Measurements from ENCODE around the gene KMT2C. TPM values are rescaled to one million over a fixed set of nuclear protein-coding genes. Genes with fewer than 3 reads are reported as not detected.
A peak's percentile ranks its signal among the peaks of the same experiment; 100 is the strongest.

Gene KMT2C
- total RNA-seq, 2 experiments from 2014 or later, result 47.5 to 105 TPM

DNA sequence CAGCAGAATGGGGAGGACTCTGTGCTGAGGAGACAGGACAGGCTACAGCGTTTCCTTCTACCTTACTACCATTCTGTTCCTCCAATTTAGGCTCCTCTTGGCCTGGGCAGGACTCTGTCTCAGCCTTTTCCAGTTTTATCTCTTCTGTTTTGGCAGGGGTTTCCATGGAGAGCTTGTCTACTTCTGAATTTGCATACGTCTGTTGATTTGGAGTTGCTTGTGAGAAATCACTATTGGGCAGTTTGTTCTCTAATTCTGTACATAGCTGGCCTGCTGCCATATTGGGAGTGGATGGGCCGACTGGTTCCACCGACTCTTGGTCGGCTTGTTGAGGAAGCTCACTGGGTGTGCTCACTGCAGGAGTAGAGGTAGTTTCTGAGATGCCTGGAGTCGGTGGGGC lies 273.5 kb downstream of the KMT2C start:
- Histone ChIP-seq H3K4me2 (ENCODE audit: low read length) (no peak overlapping the region), H4K20me1 (ENCODE audit: insufficient read depth, low read length) (no peaks in the 10 kb centered on the region; the same call in 1 of the 2 replicates), H3K9me3 (ENCODE audit: low read length) (peaks cover 7% of the 10 kb centered on the region; the same call in 1 of the 2 replicates), H3K9me2 (ENCODE audit: insufficient read depth, low read length) (no peaks in the 10 kb centered on the region), H3K79me2 (ENCODE audit: insufficient read depth, low read depth, low read length) (peaks cover 24% of the 10 kb centered on the region; the same call in 1 of the 2 replicates), H3K27ac (ENCODE audit: low read depth, low read length, poor library complexity, severe bottlenecking) (no peak overlapping the region), H3K4me3 (ENCODE audit: low read depth, low read length, poor library complexity, severe bottlenecking) (no peak overlapping the region), H3K4me1 (ENCODE audit: insufficient read depth, low read length, poor library complexity, severe bottlenecking) (peaks cover 50% of the 10 kb centered on the region), H2AFZ (ENCODE audit: low read length) (no peak overlapping the region), H3K36me3 (ENCODE audit: insufficient read depth, low read length) (peaks cover 84% of the 10 kb centered on the region)
- no peak for DNase-seq (ENCODE audit: low spot score)
- BruUV-seq (replicated peaks), result no TSS peak
- no peak for TF ChIP-seq CTCF (conservative IDR thresholded peaks at IDR 0.05; ENCODE audit: low read length)
- no peak for TF ChIP-seq EZH2phosphoT487 (IDR thresholded peaks at IDR 0.05; ENCODE audit: borderline replicate concordance, low read depth, low read length)
- POLR2A ChIA-PET, result interaction anchor here (0.6 kb wide), 1 partner anchor 332 kb away, joined by 4 read pairs; no protein-coding TSS in a partner anchor
- CTCF ChIA-PET (ENCODE audit: unreplicated experiment), result interaction anchor here (0.6 kb wide), 1 partner anchor 542 kb away, joined by 3 read pairs; no protein-coding TSS in a partner anchor
- intact Hi-C loops (cut with micrococcal nuclease; ENCODE audit: unreplicated experiment), result no loop called here

DNA sequence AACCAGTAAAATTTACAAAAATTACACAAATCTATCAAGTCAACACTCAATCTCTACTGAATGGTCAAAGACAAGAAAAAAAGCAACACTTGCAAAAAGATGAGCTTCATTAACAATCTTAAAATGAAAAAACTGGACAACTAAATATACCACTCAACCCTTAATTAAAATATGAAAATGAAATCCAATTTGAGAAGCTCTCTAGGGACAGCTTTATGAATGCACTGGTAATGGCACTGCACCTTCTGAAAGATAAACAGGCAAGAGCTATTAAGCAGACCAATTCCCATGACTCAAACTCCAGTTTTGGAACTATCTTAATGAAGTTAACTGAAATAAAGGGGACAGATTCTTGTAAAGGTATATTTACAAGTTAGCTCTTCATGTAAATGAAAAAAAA lies 274.6 kb downstream of the KMT2C start:
- peak overlapping the region; percentile 15 for H3K4me2 ChIP-seq (ENCODE audit: low read length)
- intact Hi-C loops (cut with micrococcal nuclease; ENCODE audit: unreplicated experiment), result no loop called here
- CTCF ChIA-PET (ENCODE audit: unreplicated experiment), result no interaction called here
- no peak overlapping the region for H3K4me3 ChIP-seq (ENCODE audit: low read depth, low read length, poor library complexity, severe bottlenecking)
- POLR2A ChIA-PET, result interaction anchor here (0.5 to 1.7 kb wide), 5 partner anchors 9 to 44 kb away, joined by 3 to 6 read pairs (median 5); no protein-coding TSS in a partner anchor
- H3K79me2 ChIP-seq (ENCODE audit: insufficient read depth, low read depth, low read length), result peaks cover 27% of the 10 kb centered on the region; the same call in 1 of the 2 replicates
- no peak overlapping the region for H2AFZ ChIP-seq (ENCODE audit: low read length)
- H3K27ac ChIP-seq (ENCODE audit: low read depth, low read length, poor library complexity, severe bottlenecking), result peak overlapping the region; percentile 24
- H3K36me3 ChIP-seq (ENCODE audit: insufficient read depth, low read length), result peaks cover 84% of the 10 kb centered on the region
- no peaks in the 10 kb centered on the region; the same call in 1 of the 2 replicates for H4K20me1 ChIP-seq (ENCODE audit: insufficient read depth, low read length)
- H3K9me2 ChIP-seq (ENCODE audit: insufficient read depth, low read length), result no peaks in the 10 kb centered on the region
- no peak for TF ChIP-seq EZH2phosphoT487 (IDR thresholded peaks at IDR 0.05; ENCODE audit: borderline replicate concordance, low read depth, low read length)
- no peak for TF ChIP-seq CTCF (conservative IDR thresholded peaks at IDR 0.05; ENCODE audit: low read length)
- H3K9me3 ChIP-seq (ENCODE audit: low read length), result peaks cover 7% of the 10 kb centered on the region; the same call in 1 of the 2 replicates
- BruUV-seq (replicated peaks), result no TSS peak
- DNase-seq (ENCODE audit: low spot score), result no peak
- peaks cover 51% of the 10 kb centered on the region for H3K4me1 ChIP-seq (ENCODE audit: insufficient read depth, low read length, poor library complexity, severe bottlenecking)

Measured in OCI-LY7 (cell line).